GM10266 (cell line): Measurements from ENCODE around the gene KRT7.

Source experiments
- DNase-seq: peaks from one replicate; pipeline ENCODE4 v3.0.0; 2012; ENCODE audit errors: extremely low spot score
- CTCF ChIP-seq: IDR thresholded peaks from 2 replicates; pipeline ENCODE4 v1.5.1; 2012; ENCODE audit warnings: mild to moderate bottlenecking, low read depth; ENCODE audit not compliant: control insufficient read depth, insufficient read depth; ENCODE audit errors: missing control alignments

KRT7 gene

DNA sequence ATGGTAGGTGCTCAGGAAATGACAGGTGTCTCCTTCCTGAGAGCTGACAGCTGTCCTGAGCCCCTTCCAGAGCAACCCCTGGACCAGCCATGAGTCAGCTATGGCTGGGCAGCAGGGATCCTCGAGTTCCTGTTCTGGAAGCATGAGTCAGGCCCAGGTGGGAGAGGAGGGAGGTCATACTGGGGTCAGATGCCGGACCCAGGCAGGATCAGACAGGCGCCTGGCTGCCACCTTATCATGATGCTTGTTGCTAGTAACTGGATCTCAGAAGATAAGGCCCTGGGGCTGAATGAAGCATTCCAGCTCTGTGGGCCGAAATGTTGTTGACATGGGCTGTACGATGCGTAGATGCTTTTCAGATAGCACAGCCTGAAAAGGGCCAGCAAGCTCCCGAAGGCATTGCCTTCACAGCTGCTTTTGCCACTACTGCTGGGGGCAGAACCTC is 17.4 kb upstream of the KRT7 start:
- no peak for TF ChIP-seq CTCF
- no peak for DNase-seq

- TF ChIP-seq CTCF = no peak
- no peak for DNase-seq
Measured at GRCh38 chr12:52216100-52216499, 16.9 kb upstream of the KRT7 start.

- DNase-seq = no peak
Measured at GRCh38 chr12:52216807-52217206, 16.2 kb upstream of the KRT7 start.

DNA sequence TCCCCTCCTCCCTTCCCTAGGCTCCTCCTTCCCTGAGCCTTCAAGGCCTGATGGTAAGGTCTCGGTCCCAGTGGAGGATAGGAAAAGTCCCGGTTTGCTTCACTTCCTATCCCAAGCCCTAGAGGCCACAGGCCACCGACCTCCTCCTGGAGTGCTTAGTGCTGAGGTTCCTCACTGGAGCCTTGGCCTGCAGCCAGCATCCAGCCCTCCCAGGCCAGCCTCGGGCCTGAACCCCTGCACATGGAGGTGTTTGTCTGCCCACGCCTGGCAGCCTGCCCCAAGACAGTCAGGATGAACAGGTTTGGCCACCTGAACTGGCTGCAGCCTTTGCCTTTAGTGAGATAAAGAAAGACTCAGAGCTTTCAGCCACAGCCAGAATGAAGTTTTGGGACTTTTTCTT is 15.8 kb upstream of the KRT7 start:
- no peak for TF ChIP-seq CTCF
- no peak for DNase-seq

More at GRCh38 chr12:52216807-52217206, 16.2 kb upstream of the KRT7 start:
- no peak for TF ChIP-seq CTCF

DNA sequence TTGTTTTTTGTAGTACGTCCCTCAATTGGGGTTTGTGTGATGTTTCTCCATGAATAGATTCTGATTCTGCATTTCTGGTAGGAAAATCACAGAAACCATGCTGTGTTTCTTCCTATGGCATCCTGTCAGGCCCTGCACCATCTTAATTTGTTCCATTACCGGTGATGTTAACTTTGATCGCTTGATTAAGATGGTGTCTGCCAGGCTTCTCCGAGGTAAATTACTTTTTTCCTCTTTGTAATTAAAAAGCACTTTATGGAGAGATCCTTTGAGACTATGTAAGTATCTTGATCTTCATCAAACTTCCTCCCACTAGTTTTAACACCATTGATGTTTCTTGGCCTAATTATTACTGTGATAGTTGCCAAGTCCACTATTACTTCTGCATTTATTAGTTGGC is 15.0 kb upstream of the KRT7 start:
- no peak for TF ChIP-seq CTCF
- DNase-seq = no peak

DNA sequence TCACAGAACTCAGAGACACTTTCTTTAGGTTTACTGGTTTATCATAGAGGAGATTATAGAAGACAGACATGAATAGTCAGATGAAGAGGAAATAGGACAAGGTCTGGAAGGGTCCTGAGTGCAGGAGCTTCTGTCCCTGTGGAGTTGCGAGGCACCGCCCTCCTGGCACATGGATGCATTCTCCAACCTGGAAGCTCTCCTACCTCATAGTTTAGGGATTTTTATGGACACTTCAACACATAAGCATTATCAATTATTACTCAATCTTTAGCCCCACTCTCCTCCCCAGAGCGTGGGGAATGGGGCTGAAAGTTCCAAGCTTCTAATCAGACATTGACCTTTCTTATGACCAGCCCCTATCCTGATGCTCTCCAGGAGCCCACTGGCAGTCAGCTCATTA is 12.6 kb upstream of the KRT7 start:
- no peak for DNase-seq
- no peak for TF ChIP-seq CTCF

GRCh38 chr12:52221070-52221781 is 11.8 kb upstream of the KRT7 start:
- TF ChIP-seq CTCF = no peak
- no peak for DNase-seq
